Adrenal gland (tissue), 12 donors: ENCODE results near the gene CMIP. TPM values are rescaled to one million over a fixed set of nuclear protein-coding genes. Genes with fewer than 3 reads are reported as not detected.
A peak's percentile ranks its signal among the peaks of the same experiment; 100 is the strongest.

Experiments used
- DNase-seq, 7 donors: peaks; one replicate each; pipeline ENCODE4 v3.0.0-alpha.2; 2019 to 2020
- H3K27ac ChIP-seq, 5 donors: fragments of 200-600 bp; sonication (generic) in 4 of 5; 1 replicate in 3 of 5; 2 replicates in 2 of 5; pipeline versions ENCODE4 v1.5.1 to v1.8.0; 2016 to 2020; ENCODE audit warnings: mild to moderate bottlenecking in 1 of 5
- H3K27me3 ChIP-seq: fragments of 200-600 bp; 2 replicates; pipeline ENCODE4 v1.8.0; 2021
- H3K36me3 ChIP-seq, 2 donors: fragments of 200-600 bp; replicated peaks in 1 of 2; 1 replicate in 1 of 2; 2 replicates in 1 of 2; pipeline versions ENCODE4 v1.5.1 to v1.8.0; 2018 to 2022
- H3K4me1 ChIP-seq, 2 donors: fragments of 200-600 bp; replicated peaks in 1 of 2; 1 replicate in 1 of 2; 2 replicates in 1 of 2; pipeline versions ENCODE4 v1.5.1 to v1.8.0; 2018 to 2021
- H3K4me3 ChIP-seq, 4 donors: fragments of 200-600 bp; sonication (generic) in 3 of 4; one replicate each; pipeline ENCODE4 v1.5.1; 2016 to 2018
- H3K9me3 ChIP-seq, 3 donors: fragments of 200-600 bp; sonication (generic) in 1 of 3; replicated peaks in 1 of 3; 1 replicate in 2 of 3; 2 replicates in 1 of 3; pipeline versions ENCODE4 v1.5.1 to v1.8.0; 2016 to 2021
- CTCF ChIP-seq, 6 experiments: fragments of 450-650 bp in 4 of 6; fragments of 200-600 bp in 2 of 6; sonication (generic) in 1 of 6; IDR thresholded peaks; 1 replicate in 5 of 6; 2 replicates in 1 of 6; pipeline versions ENCODE4 v1.5.1 to v1.8.0; 2016 to 2021; ENCODE audit warnings: antibody characterized with exemption in 6 of 6, mild to moderate bottlenecking in 2 of 6, moderate library complexity in 1 of 6
- POLR2A ChIP-seq, 2 donors: fragments of 450-650 bp; IDR thresholded peaks; one replicate each; pipeline ENCODE4 v1.6.1; 2017; ENCODE audit warnings: antibody characterized with exemption in 2 of 2, mild to moderate bottlenecking in 2 of 2, moderate library complexity in 1 of 2
- WGBS, 4 donors: extraction: QIAGEN DNeasy Blood & Tissue Kit in 2 of 4; methylation state at CpG; one replicate each; pipeline versions ENCODE4 v1.1.5 to v1.1.7; 2013 to 2017; 5-methylcytosine and 5-hydroxymethylcytosine counted together
- intact Hi-C, 2 donors: fragments of 100-400 bp; cut with DNase I; formaldehyde crosslinking; loops; one replicate each; pipeline versions ENCODE4 v1.14.1 to v1.15.0; 2022 to 2023
- polyA plus RNA-seq, 3 donors: library from polyadenylated mRNA; stranded (reverse); fragments of 200-250 nt in 2 of 3; fragments of 350-450 nt in 1 of 3; fragmentation: Illumina TruSeq in 1 of 3; extraction: RNeasy Lipid Tissue Mini Kit (QIAGEN cat#74804) in 1 of 3; gene quantifications; one replicate each; pipeline ENCODE4 v1.2.3, GENCODE V29; 2013 to 2014
- total RNA-seq, 9 donors: library from RNA; depleted of rRNA in 4 of 9; stranded (reverse); fragments of >200 nt in 4 of 9; fragments of 120-200 nt in 1 of 9; fragmentation: NEBNext Ultra II Directional in 1 of 9; extraction: Animal tissue kit (Norgen Biotek cat#: 25700) in 1 of 9; gene quantifications; one replicate each; pipeline versions ENCODE4 v1.1.0 to v1.2.4, GENCODE V29; 2013 to 2023
- donor health status: healthy with polysubstance abuse.
- donor health status: Bipolar disorder and iron deficiency.
- donor health status: DM: yes; HTN: yes; CAD: no.
- donor health status: DM: no; HTN: no; CAD: no.
- donor health status: DM: no; HTN: no; CAD: no.
- donor health status: DM: yes; HTN: yes; CAD: no.

The CMIP gene
- total and polyA plus RNA-seq, 12 donors, result 8.1 to 87.9 (median 42.5) TPM

- Histone ChIP-seq H3K27me3 (no peaks in the 10 kb centered on the region), H3K36me3 (no peaks in the 10 kb centered on the region), H3K9me3 (no peaks in the 10 kb centered on the region), H3K4me3 (no peak overlapping the region), H3K4me1 (peaks cover 21 to 93% of the 10 kb centered on the region in 2 donors), H3K27ac (peak overlapping the region in 4 of 5 donors; percentile 20 to 83 (median 62))
- no peak for TF ChIP-seq CTCF (IDR thresholded peaks at IDR 0.05)
- TF ChIP-seq POLR2A (IDR thresholded peaks at IDR 0.05), result peak in 1 of 2 donors; percentile 33
- DNase-seq, result peak in 2 of 7 donors; percentile 47 to 51
- intact Hi-C loops, result no loop called here
- WGBS, 4 donors, result 59 to 67% (median 66%) methylated on average over 10 of the region's 10 CpGs
Measured at GRCh38 chr16:81483064-81483969, 38.7 kb downstream of the CMIP start.

GRCh38 chr16:81483970-81484595 is 39.5 kb downstream of the CMIP start:
- 81 to 92% (median 89%) methylated on average over 18 to 22 of the region's 22 CpGs for WGBS, 4 donors
- DNase-seq, result no peak
- no peaks in the 10 kb centered on the region for H3K9me3 ChIP-seq
- peaks cover 21 to 91% of the 10 kb centered on the region in 2 donors for H3K4me1 ChIP-seq
- H3K4me3 ChIP-seq, result no peak overlapping the region
- TF ChIP-seq POLR2A (IDR thresholded peaks at IDR 0.05) (no peak), CTCF (IDR thresholded peaks at IDR 0.05) (no peak)
- no peaks in the 10 kb centered on the region for H3K36me3 ChIP-seq
- peak overlapping the region in 3 of 5 donors; percentile 50 to 83 (median 74) for H3K27ac ChIP-seq
- intact Hi-C loops, result no loop called here
- no peaks in the 10 kb centered on the region for H3K27me3 ChIP-seq

GRCh38 chr16:81484908-81485624 is 40.5 kb downstream of the CMIP start:
- peak overlapping the region in 4 of 5 donors; percentile 39 to 83 (median 76) for H3K27ac ChIP-seq
- WGBS, 4 donors, result 70 to 75% (median 74%) methylated on average over 11 of the region's 11 CpGs
- no peak for DNase-seq
- no peak for TF ChIP-seq CTCF (IDR thresholded peaks at IDR 0.05)
- TF ChIP-seq POLR2A (IDR thresholded peaks at IDR 0.05), result no peak
- intact Hi-C loops, result no loop called here
- no peaks in the 10 kb centered on the region for H3K9me3 ChIP-seq
- H3K27me3 ChIP-seq, result no peaks in the 10 kb centered on the region
- H3K36me3 ChIP-seq, result no peaks in the 10 kb centered on the region
- H3K4me3 ChIP-seq, result no peak overlapping the region
- H3K4me1 ChIP-seq, result peaks cover 30 to 91% of the 10 kb centered on the region in 2 donors
